ENCODE data around the gene CIDEB.
"Not testable (repeated sequence)": the region's sequence is repeated elsewhere in the genome, so short reads cannot be mapped to it uniquely, and the experiment has no call there.

CIDEB gene

GRCh38 chr14:24331731-24332267 lies 24.0 kb upstream of the CIDEB start:
- Histone ChIP-seq H3K9me3 (ENCODE audit: severe bottlenecking) (no peaks in the 10 kb centered on the region), H3K4me1 (ENCODE audit: insufficient read depth, poor library complexity, severe bottlenecking) (peaks cover 3% of the 10 kb centered on the region), H3K27ac (ENCODE audit: poor library complexity, severe bottlenecking) (no peak overlapping the region), H3K4me3 (ENCODE audit: severe bottlenecking) (no peak overlapping the region), H3K36me3 (ENCODE audit: low read depth) (no peaks in the 10 kb centered on the region), H3K27me3 (ENCODE audit: insufficient read depth, poor library complexity, severe bottlenecking) (peaks cover 23% of the 10 kb centered on the region)
- TF ChIP-seq CTCF (IDR thresholded peaks at IDR 0.05; ENCODE audit: poor library complexity, severe bottlenecking): no peak
- ATAC-seq (ENCODE audit: low read depth): no peak
- no peak for DNase-seq (ENCODE audit: low spot score)

GRCh38 chr14:24330973-24331674 lies 23.3 kb upstream of the CIDEB start:
- ATAC-seq (ENCODE audit: low read depth) (no peak), DNase-seq (ENCODE audit: low spot score) (no peak)
- H3K27ac ChIP-seq (ENCODE audit: poor library complexity, severe bottlenecking): no peak overlapping the region
- H3K27me3 ChIP-seq (ENCODE audit: insufficient read depth, poor library complexity, severe bottlenecking): peaks cover 23% of the 10 kb centered on the region
- no peak overlapping the region for H3K4me3 ChIP-seq (ENCODE audit: severe bottlenecking)
- no peaks in the 10 kb centered on the region for H3K36me3 ChIP-seq (ENCODE audit: low read depth)
- no peaks in the 10 kb centered on the region for H3K9me3 ChIP-seq (ENCODE audit: severe bottlenecking)
- TF ChIP-seq CTCF (IDR thresholded peaks at IDR 0.05; ENCODE audit: poor library complexity, severe bottlenecking): no peak
- H3K4me1 ChIP-seq (ENCODE audit: insufficient read depth, poor library complexity, severe bottlenecking): peaks cover 3% of the 10 kb centered on the region

- no peak for TF ChIP-seq CTCF (IDR thresholded peaks at IDR 0.05; ENCODE audit: poor library complexity, severe bottlenecking)
- H3K4me3 ChIP-seq (ENCODE audit: severe bottlenecking): no peak overlapping the region
- H3K27me3 ChIP-seq (ENCODE audit: insufficient read depth, poor library complexity, severe bottlenecking): peaks cover 19% of the 10 kb centered on the region
- H3K36me3 ChIP-seq (ENCODE audit: low read depth): no peaks in the 10 kb centered on the region
- ATAC-seq (ENCODE audit: low read depth): no peak
- no peaks in the 10 kb centered on the region for H3K9me3 ChIP-seq (ENCODE audit: severe bottlenecking)
- H3K4me1 ChIP-seq (ENCODE audit: insufficient read depth, poor library complexity, severe bottlenecking): peaks cover 3% of the 10 kb centered on the region
- DNase-seq (ENCODE audit: low spot score): no peak
- no peak overlapping the region for H3K27ac ChIP-seq (ENCODE audit: poor library complexity, severe bottlenecking)
These were observed 22.0 kb upstream of the CIDEB start for GRCh38 chr14:24329736-24330135.

GRCh38 chr14:24329073-24329663 lies 21.4 kb upstream of the CIDEB start:
- peaks cover 3% of the 10 kb centered on the region for H3K4me1 ChIP-seq (ENCODE audit: insufficient read depth, poor library complexity, severe bottlenecking)
- H3K27ac ChIP-seq (ENCODE audit: poor library complexity, severe bottlenecking): no peak overlapping the region
- no peaks in the 10 kb centered on the region for H3K36me3 ChIP-seq (ENCODE audit: low read depth)
- no peak for ATAC-seq (ENCODE audit: low read depth)
- no peaks in the 10 kb centered on the region for H3K9me3 ChIP-seq (ENCODE audit: severe bottlenecking)
- H3K27me3 ChIP-seq (ENCODE audit: insufficient read depth, poor library complexity, severe bottlenecking): peaks cover 13% of the 10 kb centered on the region
- no peak for DNase-seq (ENCODE audit: low spot score)
- H3K4me3 ChIP-seq (ENCODE audit: severe bottlenecking): no peak overlapping the region
- TF ChIP-seq CTCF (IDR thresholded peaks at IDR 0.05; ENCODE audit: poor library complexity, severe bottlenecking): no peak

GRCh38 chr14:24327914-24328313 lies 20.1 kb upstream of the CIDEB start:
- DNase-seq (ENCODE audit: low spot score); ATAC-seq (ENCODE audit: low read depth); H3K4me3 ChIP-seq (ENCODE audit: severe bottlenecking); H3K27ac ChIP-seq (ENCODE audit: poor library complexity, severe bottlenecking); H3K4me1 ChIP-seq (ENCODE audit: insufficient read depth, poor library complexity, severe bottlenecking); H3K9me3 ChIP-seq (ENCODE audit: severe bottlenecking); H3K27me3 ChIP-seq (ENCODE audit: insufficient read depth, poor library complexity, severe bottlenecking); H3K36me3 ChIP-seq (ENCODE audit: low read depth): not testable (repeated sequence)
- TF ChIP-seq CTCF (IDR thresholded peaks at IDR 0.05; ENCODE audit: poor library complexity, severe bottlenecking): peak; percentile 88
